Non-pigmented ciliary epithelial cell (primary cell): ENCODE measurements around the gene CNFN.
"Not testable (repeated sequence)": the region's sequence is repeated elsewhere in the genome, so short reads cannot be mapped to it uniquely, and the experiment has no call there.

Experiments
- DNase-seq: peaks from one replicate; pipeline ENCODE4 v3.0.0-alpha.2; 2010; ENCODE audit warnings: low read depth

The CNFN gene

DNA sequence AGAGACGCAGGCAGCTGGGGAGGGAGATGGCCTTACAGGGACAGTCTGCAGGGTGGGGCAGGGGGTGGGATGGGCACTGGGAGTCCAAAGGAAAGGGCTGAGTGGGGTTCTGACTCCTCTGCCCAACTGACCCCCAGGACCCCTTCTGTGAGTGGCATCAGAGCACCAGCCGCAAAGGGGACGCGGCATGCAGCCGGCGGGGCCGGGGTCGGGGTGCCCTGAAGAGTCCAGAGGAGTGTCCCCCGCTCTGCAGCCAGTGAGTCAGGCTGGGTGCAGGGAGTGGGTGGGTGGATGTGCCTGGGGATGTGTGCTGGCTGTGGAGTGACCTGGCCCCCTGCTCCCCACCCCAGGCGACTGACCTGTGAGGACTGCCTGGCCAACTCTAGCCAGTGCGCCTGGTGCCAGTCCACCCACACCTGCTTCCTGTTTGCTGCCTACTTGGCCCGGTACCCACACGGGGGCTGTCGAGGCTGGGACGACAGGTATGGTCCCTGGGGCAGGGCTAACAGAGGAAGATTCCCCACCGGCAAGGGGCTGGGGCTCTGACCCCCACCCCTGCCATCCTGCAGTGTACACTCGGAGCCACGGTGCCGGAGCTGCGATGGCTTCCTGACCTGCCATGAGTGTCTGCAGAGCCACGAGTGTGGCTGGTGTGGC, 38.9 kb downstream of the CNFN start:
- no peak for DNase-seq

DNA sequence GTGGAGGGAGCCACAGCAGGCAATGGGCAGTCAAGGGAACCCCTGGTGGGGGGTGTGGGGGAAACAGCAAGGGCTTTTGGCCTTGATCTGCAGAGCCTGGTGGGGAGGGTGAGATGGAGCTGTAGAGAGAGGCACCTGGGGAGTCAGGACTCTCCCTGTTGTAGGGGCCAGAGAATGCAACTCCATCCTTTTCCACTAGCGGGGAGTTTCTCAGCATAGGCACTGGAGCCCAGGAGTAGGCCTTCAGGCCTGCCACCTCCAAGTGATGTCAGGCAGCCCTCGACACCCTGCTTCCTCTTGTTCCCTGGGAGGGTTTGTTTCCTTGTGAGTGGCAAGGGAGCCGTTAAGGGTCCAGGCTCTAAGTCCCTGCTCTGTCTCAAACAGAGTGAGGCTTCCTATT, 39.7 kb downstream of the CNFN start:
- no peak for DNase-seq

GRCh38 chr19:42349378-42350107, 40.6 kb downstream of the CNFN start:
- DNase-seq: no peak

DNA sequence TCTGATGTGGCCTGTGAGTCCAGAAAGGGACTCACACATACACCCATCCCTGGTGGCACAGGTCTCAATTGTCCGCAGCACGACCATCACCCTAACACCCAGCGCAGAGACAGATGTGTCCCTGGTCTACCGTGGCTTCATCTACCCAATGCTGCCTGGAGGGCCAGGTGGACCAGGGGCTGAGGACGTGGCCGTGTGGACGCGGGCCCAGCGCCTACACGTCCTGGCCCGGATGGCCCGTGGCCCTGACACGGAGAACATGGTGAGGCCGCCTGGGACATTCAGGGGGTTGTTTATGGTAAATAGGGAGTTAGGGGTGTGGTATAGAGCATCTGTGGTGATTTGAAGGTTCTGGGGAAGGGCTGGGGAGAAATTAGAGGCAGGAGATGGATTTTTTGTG, 41.9 kb downstream of the CNFN start:
- DNase-seq: no peak

GRCh38 chr19:42345191-42345812, 44.8 kb downstream of the CNFN start:
- no peak for DNase-seq

- no peak for DNase-seq
Measured at GRCh38 chr19:42344336-42344893, 45.7 kb downstream of the CNFN start.

GRCh38 chr19:42343344-42344110, 46.6 kb downstream of the CNFN start:
- DNase-seq: no peak

DNA sequence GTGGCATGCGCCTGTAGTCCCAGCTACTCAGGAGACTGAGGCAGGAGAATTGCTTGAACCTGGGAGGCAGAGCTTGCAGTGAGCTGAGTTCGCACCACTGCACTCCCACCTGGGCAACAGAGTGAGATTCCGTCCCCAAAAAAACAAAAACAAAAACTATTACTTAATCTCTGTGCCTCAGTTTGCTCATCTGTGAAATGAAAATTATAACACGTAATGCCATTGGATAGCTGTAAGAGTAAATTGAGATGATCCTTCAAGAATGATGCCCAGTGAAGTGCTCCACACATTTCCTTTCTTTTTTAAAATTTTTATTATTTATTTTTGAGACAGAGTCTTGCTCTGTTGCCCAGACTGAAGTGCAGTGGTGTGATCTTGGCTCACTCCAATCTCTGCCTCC, 50.2 kb downstream of the CNFN start:
- DNase-seq: not testable (repeated sequence)

GRCh38 chr19:42339126-42339860, 50.8 kb downstream of the CNFN start:
- DNase-seq: not testable (repeated sequence)
